Left ventricle myocardium inferior (tissue), 1 donor: Measurements from ENCODE around the gene SHB. TPM values are rescaled to one million over a fixed set of nuclear protein-coding genes. Genes with fewer than 3 reads are reported as not detected.
A peak's percentile ranks its signal among the peaks of the same experiment; 100 is the strongest.

Source experiments
- DNase-seq: peaks from one replicate; pipeline ENCODE4 v3.0.0-alpha.2; 2020
- H3K27ac ChIP-seq: fragments of 200-600 bp; replicated peaks from 2 replicates; pipeline ENCODE4 v1.8.0; 2021
- H3K27me3 ChIP-seq: fragments of 200-600 bp; 2 replicates; pipeline ENCODE4 v1.8.0; 2021; ENCODE audit warnings: low read depth
- H3K36me3 ChIP-seq: fragments of 200-600 bp; 2 replicates; pipeline ENCODE4 v1.8.0; 2021
- H3K4me1 ChIP-seq: fragments of 200-600 bp; 2 replicates; pipeline ENCODE4 v1.8.0; 2021
- H3K4me3 ChIP-seq: fragments of 200-600 bp; 2 replicates; pipeline ENCODE4 v1.8.0; 2021; ENCODE audit warnings: mild to moderate bottlenecking, moderate library complexity
- H3K9me3 ChIP-seq: fragments of 200-600 bp; replicated peaks from 2 replicates; pipeline ENCODE4 v1.8.0; 2021
- CTCF ChIP-seq: fragments of 200-600 bp; IDR thresholded peaks from 2 replicates; pipeline ENCODE4 v1.8.0; 2021; ENCODE audit warnings: antibody characterized with exemption, mild to moderate bottlenecking, borderline replicate concordance
- intact Hi-C: fragments of 100-400 bp; cut with micrococcal nuclease; formaldehyde crosslinking; loops from one replicate; pipeline ENCODE4 v1.11.0; 2022
- long read RNA-seq: library from polyadenylated mRNA; unstranded; transcript quantifications from one replicate; pipeline ENCODE4 v2.0.0, GENCODE V29; 2021
- total RNA-seq: library from RNA; stranded (reverse); fragmentation: NEBNext Ultra II Directional; extraction: Animal tissue kit (Norgen Biotek cat#: 25700); gene quantifications from one replicate; pipeline ENCODE4 v1.2.1, GENCODE V29; 2021
- donor health status: DM: no; HTN: yes; CAD: no; lungs with severe emphysema.

The SHB gene
- total RNA-seq, result 19.4 TPM
- long read RNA-seq, transcript SHB-201 (6 exons, 2,783 nt), result major isoform, 38 of 39 reads
- long read RNA-seq, partial matches to known transcripts, result 1 of 39 reads
- long read RNA-seq, other reads (novel, unspliced or antisense), result 0 of 39 reads

DNA sequence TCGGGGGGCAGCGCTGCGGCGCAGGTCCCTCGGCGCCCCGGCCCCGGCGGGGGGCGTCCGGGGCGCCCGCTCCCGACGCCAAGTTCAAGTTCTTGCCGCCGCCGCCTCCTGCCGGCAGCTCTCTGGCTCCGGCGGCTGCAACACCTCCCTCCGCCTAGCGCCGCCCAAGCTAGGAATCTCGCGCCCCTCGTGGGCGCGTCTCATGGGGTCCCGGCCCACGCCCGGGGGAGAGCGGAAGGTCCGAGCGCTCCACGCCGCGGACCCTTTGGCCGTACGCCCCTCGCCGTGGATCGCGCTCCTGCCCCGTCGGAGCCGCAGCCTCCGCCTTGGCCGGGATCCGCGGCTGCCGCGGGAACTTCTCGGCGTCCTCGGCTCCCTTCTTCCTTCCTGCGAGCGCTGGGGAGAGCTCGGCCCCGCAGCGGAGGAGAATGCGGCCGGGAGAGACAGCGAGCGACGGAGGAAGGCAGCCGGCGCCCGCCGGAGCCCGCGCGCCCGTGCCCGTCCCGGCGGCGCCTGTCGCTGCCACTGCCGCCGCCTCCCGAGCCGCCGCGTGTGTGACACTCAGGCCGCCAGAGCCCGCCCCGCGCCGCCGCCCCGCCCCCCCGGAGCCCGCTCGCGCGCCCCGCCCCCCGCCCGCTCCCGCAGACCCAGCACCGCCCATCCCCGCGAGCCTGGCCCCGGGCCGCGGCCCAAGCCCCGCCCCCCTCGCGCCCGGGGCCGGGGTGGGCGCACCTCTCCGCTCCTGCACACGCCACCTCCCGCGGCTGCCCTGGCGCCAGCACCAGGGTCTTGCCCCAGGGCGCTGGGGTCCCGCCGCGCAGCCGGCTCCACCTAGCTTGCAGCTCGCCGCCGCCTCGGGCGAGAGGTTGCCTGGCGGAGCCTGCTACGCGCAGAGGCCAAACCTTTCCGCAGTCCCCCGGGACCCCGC is at the start of gene SHB:
TSS of gene SHB (minus strand) at position 527 of the 928 bp plus-strand sequence. CDS start 582 bp downstream, outside the sequence.
- Histone ChIP-seq H3K4me3 (peak within 1 kb of the TSS; percentile 94), H3K9me3 (no peaks in the 10 kb centered on the region), H3K27ac (peak within 1 kb of the TSS; percentile 100), H3K27me3 (no peaks in the 10 kb centered on the region), H3K36me3 (no peaks in the 10 kb centered on the region), H3K4me1 (peaks cover 68% of the 10 kb centered on the region)
- DNase-seq, result peak; percentile 90
- intact Hi-C loops, result loop anchor here (5.0 to 10.0 kb wide), 2 partner anchors 77 to 124 kb away; no protein-coding TSS in a partner anchor
- peak; percentile 68 for TF ChIP-seq CTCF

DNA sequence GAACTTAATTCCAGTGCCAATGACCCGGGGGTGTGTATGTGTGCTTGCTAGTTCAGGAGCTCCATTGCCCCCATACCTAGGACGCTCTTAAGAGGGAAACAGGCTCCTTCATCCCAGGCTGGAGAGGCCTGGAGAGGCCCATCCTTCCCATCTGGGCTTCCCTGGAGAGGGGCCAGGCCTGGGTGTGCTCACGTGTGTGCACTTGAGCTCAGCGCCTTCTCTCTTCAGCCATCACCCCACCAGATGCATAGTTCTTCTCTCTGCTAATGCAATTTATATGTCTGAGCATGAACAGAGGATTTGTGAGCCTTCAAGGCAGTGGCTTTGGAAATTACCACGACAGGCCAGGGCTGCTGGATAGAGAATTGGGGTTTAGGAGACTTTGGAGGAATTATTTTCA is 48.6 kb upstream of the SHB start:
- no peak for TF ChIP-seq CTCF
- peaks cover 19% of the 10 kb centered on the region for H3K27me3 ChIP-seq

GRCh38 chr9:38114905-38115304 is 45.9 kb upstream of the SHB start:
- Histone ChIP-seq H3K4me1 (no peaks in the 10 kb centered on the region), H3K9me3 (no peaks in the 10 kb centered on the region), H3K27ac (no peak overlapping the region), H3K36me3 (no peaks in the 10 kb centered on the region), H3K4me3 (no peak overlapping the region), H3K27me3 (peaks cover 16% of the 10 kb centered on the region)
- no peak for DNase-seq
- intact Hi-C loops, result no loop called here
- TF ChIP-seq CTCF, result no peak

More for the DNA sequence above, 48.6 kb upstream of the SHB start:
- no peaks in the 10 kb centered on the region for H3K36me3 ChIP-seq
- no peak for DNase-seq
- no peak overlapping the region for H3K4me3 ChIP-seq
- intact Hi-C loops, result no loop called here
- no peak overlapping the region for H3K27ac ChIP-seq
- H3K4me1 ChIP-seq, result no peaks in the 10 kb centered on the region
- no peaks in the 10 kb centered on the region for H3K9me3 ChIP-seq

GRCh38 chr9:38112456-38112855 is 43.4 kb upstream of the SHB start:
- no peak overlapping the region for H3K27ac ChIP-seq

DNA sequence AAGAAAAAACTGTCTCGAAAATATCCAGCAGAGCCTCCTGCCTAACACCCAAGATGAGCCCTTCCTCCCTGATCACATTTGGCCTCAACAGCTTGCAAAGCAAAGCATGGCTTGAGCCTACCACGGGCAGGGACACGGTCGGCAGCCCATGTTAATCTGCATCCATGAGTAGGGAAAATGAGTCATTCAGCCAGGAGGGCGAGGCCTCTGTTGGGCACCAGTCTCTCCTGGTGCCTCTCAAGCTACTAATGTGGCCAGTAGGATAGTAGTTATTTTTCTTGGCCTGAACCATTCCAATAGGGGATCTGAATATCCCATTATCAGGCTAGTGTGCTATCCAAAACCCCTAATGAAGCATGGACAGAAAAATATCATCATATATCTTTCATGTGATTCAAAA is 43.0 kb upstream of the SHB start:
- Histone ChIP-seq H3K9me3 (no peaks in the 10 kb centered on the region), H3K4me3 (no peak overlapping the region), H3K27ac (no peak overlapping the region), H3K27me3 (peaks cover 16% of the 10 kb centered on the region), H3K4me1 (peaks cover 6% of the 10 kb centered on the region), H3K36me3 (no peaks in the 10 kb centered on the region)
- intact Hi-C loops, result no loop called here
- no peak for DNase-seq
- no peak for TF ChIP-seq CTCF

More at GRCh38 chr9:38112456-38112855, 43.4 kb upstream of the SHB start:
- Histone ChIP-seq H3K4me3 (no peak overlapping the region), H3K9me3 (no peaks in the 10 kb centered on the region), H3K4me1 (peaks cover 6% of the 10 kb centered on the region), H3K36me3 (no peaks in the 10 kb centered on the region), H3K27me3 (peaks cover 16% of the 10 kb centered on the region)
- no peak for DNase-seq
- intact Hi-C loops, result no loop called here
- no peak for TF ChIP-seq CTCF
